T-cell (primary cell): ENCODE results near the gene NAGA. TPM values are rescaled to one million over a fixed set of nuclear protein-coding genes. Genes with fewer than 3 reads are reported as not detected.
A peak's percentile ranks its signal among the peaks of the same experiment; 100 is the strongest.
"Not testable (repeated sequence)": the region's sequence is repeated elsewhere in the genome, so short reads cannot be mapped to it uniquely, and the experiment has no call there.

Source experiments
- ATAC-seq, 4 experiments: fragments of 200-7000 bp in 3 of 4; fragments of 150-1000 bp in 1 of 4; cut with Tn5 transposase; replicated peaks in 1 of 4; 1 replicate in 3 of 4; 2 replicates in 1 of 4; pipeline ENCODE4 v1.10.0; 2021; ENCODE audit warnings: moderate library complexity in 3 of 4, mild to moderate bottlenecking in 2 of 4, moderate number of reproducible peaks in 1 of 4
- CTCF ChIA-PET, 2 donors: fragments of 300-600 bp; sonication (Branson Sonifier 250); formaldehyde crosslinking; loops; one replicate each; lab custom pipeline; 2022; ENCODE audit warnings: antibody characterized with exemption in 2 of 2; lab: Charles Lee
- POLR2A ChIA-PET, 2 donors: fragments of 300-600 bp; sonication (Branson Sonifier 250); formaldehyde crosslinking; loops; one replicate each; lab custom pipeline; 2022; ENCODE audit warnings: antibody characterized with exemption in 2 of 2; lab: Charles Lee
- DNase-seq, 35 experiments: peaks; one replicate each; pipeline versions ENCODE4 v3.0.0 to v3.0.0-alpha.2; 2013 to 2023
- H3K27ac ChIP-seq: one replicate; pipeline ENCODE4 v1.5.1; 2013; ENCODE audit warnings: low read length
- H3K27me3 ChIP-seq, 2 experiments: replicated peaks in 1 of 2; 1 replicate in 1 of 2; 2 replicates in 1 of 2; pipeline versions ENCODE4 v1.6.1 to v1.7.0; 2013; ENCODE audit warnings: low read length in 1 of 2, mixed read lengths in 1 of 2; ENCODE audit not compliant: control insufficient read depth in 2 of 2, insufficient read depth in 2 of 2; ENCODE audit errors: extremely low read depth in 1 of 2
- H3K36me3 ChIP-seq, 2 donors: 1 replicate in 1 of 2; 2 replicates in 1 of 2; pipeline versions ENCODE4 v1.6.1 to v1.7.0; 2013; ENCODE audit warnings: low read length in 1 of 2; ENCODE audit not compliant: control insufficient read depth in 2 of 2, insufficient read depth in 1 of 2; ENCODE audit errors: extremely low read depth in 1 of 2
- H3K4me1 ChIP-seq, 2 experiments: 1 replicate in 1 of 2; 2 replicates in 1 of 2; pipeline versions ENCODE4 v1.6.1 to v1.7.0; 2013; ENCODE audit warnings: low read length in 2 of 2, mixed read lengths in 1 of 2; ENCODE audit not compliant: insufficient read depth in 2 of 2, control insufficient read depth in 1 of 2; ENCODE audit errors: extremely low read depth in 1 of 2
- H3K4me3 ChIP-seq, 2 donors: 1 replicate in 1 of 2; 2 replicates in 1 of 2; pipeline versions ENCODE4 v1.5.1 to v1.7.0; 2013; ENCODE audit warnings: mild to moderate bottlenecking in 2 of 2, low read length in 1 of 2, moderate library complexity in 1 of 2; ENCODE audit not compliant: control insufficient read depth in 1 of 2; ENCODE audit errors: extremely low read depth in 1 of 2
- H3K9me3 ChIP-seq: 2 replicates; pipeline ENCODE4 v1.7.0; 2013
- H3K27ac Mint-ChIP-seq, 2 donors: one replicate each; pipeline ENCODE4 v1.8.0; 2020 to 2021; ENCODE audit warnings: mild to moderate bottlenecking in 2 of 2, mixed read lengths in 2 of 2
- H3K27me3 Mint-ChIP-seq, 2 donors: one replicate each; pipeline ENCODE4 v1.8.0; 2021 to 2022; ENCODE audit warnings: mixed read lengths in 2 of 2
- H3K36me3 Mint-ChIP-seq: one replicate; pipeline ENCODE4 v1.8.0; 2021; ENCODE audit warnings: mixed read lengths
- H3K4me1 Mint-ChIP-seq, 3 donors: one replicate each; pipeline ENCODE4 v1.8.0; 2020 to 2022; ENCODE audit warnings: mixed read lengths in 3 of 3, mild to moderate bottlenecking in 1 of 3
- H3K4me3 Mint-ChIP-seq, 3 donors: one replicate each; pipeline ENCODE4 v1.8.0; 2020 to 2022; ENCODE audit warnings: mild to moderate bottlenecking in 3 of 3, mixed read lengths in 3 of 3, moderate library complexity in 3 of 3
- H3K9me3 Mint-ChIP-seq, 3 donors: one replicate each; pipeline ENCODE4 v1.8.0; 2020 to 2022; ENCODE audit warnings: mixed read lengths in 3 of 3
- WGBS: methylation state at CpG from one replicate; pipeline ENCODE4 v1.1.5; 2013; ENCODE audit warnings: missing lambda C conversion rate; ENCODE audit not compliant: insufficient coverage; 5-methylcytosine and 5-hydroxymethylcytosine counted together
- total RNA-seq, 35 experiments: library from RNA in 6 of 35; stranded (reverse) in 6 of 35; fragments of 120-200 nt in 1 of 35; gene quantifications; one replicate each; pipeline versions ENCODE4 v1.2.1 to v1.2.4 and lab custom pipeline; 2013 to 2026

The NAGA gene
- 10 to 100 TPM in 3 of 5 donors, 1 to 10 TPM in 2; 6.9 to 14.3 (median 11.6) TPM for total RNA-seq
- 14.6 TPM for total RNA-seq (2013)
- total RNA-seq (lab: John Stamatoyannopoulos, UW) = 6.6 to 46.1 (median 20.3) reads per million in 29 experiments

GRCh38 chr22:42070517-42071422 lies at the start of gene NAGA:
NAGA (minus strand) TSS chr22:42070812; CDS start chr22:42070297, 515 bp downstream.
- ChIA-PET POLR2A (interaction anchor here in 1 of 2 donors (0.6 kb wide), 1 partner anchor 102 kb away, joined by 3 read pairs; no protein-coding TSS in a partner anchor), CTCF (interaction anchor here in 1 of 2 donors (0.8 to 1.1 kb wide), 3 partner anchors 10 to 20 kb away, joined by 3 read pairs; partner anchors contain the start of gene NDUFA6)
- H3K36me3 ChIP-seq = peaks cover 4 to 13% of the 10 kb centered on the region in 2 donors
- peak within 1 kb of the TSS; percentile 71 for H3K27ac ChIP-seq
- DNase-seq (peak; percentile 73 to 95 (median 87)), ATAC-seq (peak; percentile 97 to 98 (median 98))
- Mint-ChIP-seq H3K9me3 (no peaks in the 10 kb centered on the region), H3K27ac (peak within 1 kb of the TSS; percentile 92 to 93), H3K4me1 (peaks cover 33 to 50% (median 39%) of the 10 kb centered on the region in 3 donors), H3K27me3 (no peaks in the 10 kb centered on the region), H3K4me3 (peak within 1 kb of the TSS; percentile 84 to 92 (median 92)), H3K36me3 (peaks cover 12% of the 10 kb centered on the region)
- peak within 1 kb of the TSS; percentile 69 to 84 for H3K4me3 ChIP-seq
- no peaks in the 10 kb centered on the region for H3K27me3 ChIP-seq
- no peaks in the 10 kb centered on the region for H3K9me3 ChIP-seq
- peaks cover 15 to 43% of the 10 kb centered on the region in 2 experiments for H3K4me1 ChIP-seq
- under 1% methylated on average over 48 of the region's 56 CpGs for WGBS

GRCh38 chr22:42116848-42117424 lies 46.3 kb upstream of the NAGA start:
- Mint-ChIP-seq H3K27ac (no peak overlapping the region), H3K36me3 (peaks cover 13% of the 10 kb centered on the region), H3K4me1 (peaks cover 33 to 38% (median 34%) of the 10 kb centered on the region in 3 donors), H3K27me3 (no peaks in the 10 kb centered on the region), H3K9me3 (peaks cover 7 to 17% (median 10%) of the 10 kb centered on the region in 3 donors), H3K4me3 (no peak overlapping the region)
- DNase-seq (no peak), ATAC-seq (no peak)
- ChIA-PET POLR2A (interaction anchor here (0.7 kb wide), 2 partner anchors 43 to 281 kb away, joined by 3 read pairs; no protein-coding TSS in a partner anchor), CTCF (interaction anchor here in 1 of 2 donors (0.6 kb wide), 1 partner anchor 68 kb away, joined by 10 read pairs; no protein-coding TSS in a partner anchor)
- no peaks in the 10 kb centered on the region for H3K27me3 ChIP-seq
- no peak overlapping the region for H3K27ac ChIP-seq
- H3K36me3 ChIP-seq = no peaks in the 10 kb centered on the region
- H3K4me3 ChIP-seq = no peak overlapping the region
- peaks cover 19 to 26% of the 10 kb centered on the region in 2 experiments for H3K4me1 ChIP-seq
- 80% methylated on average over 3 of the region's 4 CpGs for WGBS
- peaks cover 9% of the 10 kb centered on the region for H3K9me3 ChIP-seq

DNA sequence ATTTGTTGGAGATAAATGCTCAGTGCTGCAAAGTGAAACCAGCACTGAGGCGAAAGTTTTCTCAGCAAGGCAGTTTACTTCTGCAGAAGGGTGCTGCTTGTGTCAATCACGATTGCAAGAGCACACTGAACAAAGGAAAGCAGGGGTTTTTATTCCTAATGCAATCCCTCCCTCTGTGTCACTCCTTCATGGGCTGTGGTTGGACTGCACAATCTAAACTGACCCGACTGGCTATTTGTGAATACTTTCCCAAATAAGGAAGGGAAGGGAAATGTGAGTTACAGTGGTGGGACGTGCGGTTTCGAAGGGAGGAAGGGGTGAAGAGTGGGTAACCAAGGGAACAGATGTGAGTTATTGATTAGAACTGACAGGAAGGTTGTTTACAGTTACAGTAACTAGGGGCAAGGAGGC lies 44.8 kb upstream of the NAGA start:
- WGBS = 65% methylated on average over 3 of the region's 6 CpGs
- H3K9me3 Mint-ChIP-seq = peaks cover 7 to 17% (median 10%) of the 10 kb centered on the region in 3 donors

GRCh38 chr22:42114721-42115120 lies 44.1 kb upstream of the NAGA start:
- peaks cover 9% of the 10 kb centered on the region for H3K9me3 ChIP-seq
- H3K4me3 ChIP-seq = no peak overlapping the region
- Mint-ChIP-seq H3K9me3 (peaks cover 7 to 17% (median 10%) of the 10 kb centered on the region in 3 donors), H3K4me3 (no peak overlapping the region), H3K36me3 (peaks cover 14% of the 10 kb centered on the region), H3K27me3 (no peaks in the 10 kb centered on the region), H3K27ac (no peak overlapping the region), H3K4me1 (peaks cover 13 to 16% (median 14%) of the 10 kb centered on the region in 3 donors)
- ChIA-PET POLR2A (no interaction called here), CTCF (no interaction called here)
- 98% methylated on average over 7 of the region's 7 CpGs for WGBS
- H3K4me1 ChIP-seq = peaks cover 2 to 6% of the 10 kb centered on the region in 2 experiments
- ATAC-seq (no peak), DNase-seq (no peak)
- no peaks in the 10 kb centered on the region for H3K36me3 ChIP-seq
- H3K27me3 ChIP-seq = no peaks in the 10 kb centered on the region
- H3K27ac ChIP-seq = no peak overlapping the region

More for the DNA sequence above, 44.8 kb upstream of the NAGA start:
- H3K27ac ChIP-seq, POLR2A ChIA-PET, H3K4me3 Mint-ChIP-seq, H3K27me3 ChIP-seq, H3K27me3 Mint-ChIP-seq, H3K36me3 ChIP-seq, CTCF ChIA-PET, H3K9me3 ChIP-seq, H3K4me3 ChIP-seq, DNase-seq, ATAC-seq: not testable (repeated sequence)
- H3K27ac Mint-ChIP-seq = peak overlapping the region in 1 of 2 donors; percentile 16
- peaks cover 7 to 13% of the 10 kb centered on the region in 2 experiments for H3K4me1 ChIP-seq
- peaks cover 13% of the 10 kb centered on the region for H3K36me3 Mint-ChIP-seq
- peaks cover 19 to 23% (median 20%) of the 10 kb centered on the region in 3 donors for H3K4me1 Mint-ChIP-seq

DNA sequence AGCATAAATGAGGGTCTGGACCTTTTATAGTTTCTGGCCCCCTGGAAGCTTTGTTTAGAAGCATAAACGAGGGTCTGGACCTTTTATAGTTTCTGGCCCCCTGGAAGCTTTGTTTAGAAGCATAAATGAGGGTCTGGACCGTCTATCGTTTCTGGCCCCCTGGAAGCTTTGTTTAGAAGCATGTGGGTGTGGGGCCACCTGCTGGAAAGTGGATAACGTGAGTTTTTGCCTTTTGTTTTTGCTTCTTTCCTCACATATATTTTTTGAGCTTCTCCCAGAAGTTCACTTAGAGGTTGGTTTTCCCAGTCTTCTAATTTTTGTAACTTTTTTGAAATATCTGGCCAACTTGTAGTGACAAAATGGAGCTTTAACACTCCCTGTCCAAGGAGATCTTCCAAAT lies 42.2 kb upstream of the NAGA start:
- POLR2A ChIA-PET = interaction anchor here in 1 of 2 donors (0.6 kb wide), 1 partner anchor 176 kb away, joined by 3 read pairs; no protein-coding TSS in a partner anchor
- not testable (repeated sequence) for H3K9me3 ChIP-seq, H3K4me1 ChIP-seq, H3K27ac Mint-ChIP-seq, ATAC-seq, H3K36me3 ChIP-seq, H3K4me3 ChIP-seq, DNase-seq, H3K4me3 Mint-ChIP-seq, H3K4me1 Mint-ChIP-seq, H3K27ac ChIP-seq, H3K27me3 ChIP-seq, H3K27me3 Mint-ChIP-seq
- WGBS = no CpG with 5 or more reads among the region's 4 CpGs
- CTCF ChIA-PET = interaction anchor here (0.6 to 1.2 kb wide), 2 partner anchors 22 to 73 kb away, joined by 5 to 7 read pairs; partner anchors contain the start of gene NDUFA6 (in 1 of the 2)
- Mint-ChIP-seq H3K36me3 (peaks cover 23% of the 10 kb centered on the region), H3K9me3 (peaks cover 7 to 17% (median 10%) of the 10 kb centered on the region in 3 donors)

DNA sequence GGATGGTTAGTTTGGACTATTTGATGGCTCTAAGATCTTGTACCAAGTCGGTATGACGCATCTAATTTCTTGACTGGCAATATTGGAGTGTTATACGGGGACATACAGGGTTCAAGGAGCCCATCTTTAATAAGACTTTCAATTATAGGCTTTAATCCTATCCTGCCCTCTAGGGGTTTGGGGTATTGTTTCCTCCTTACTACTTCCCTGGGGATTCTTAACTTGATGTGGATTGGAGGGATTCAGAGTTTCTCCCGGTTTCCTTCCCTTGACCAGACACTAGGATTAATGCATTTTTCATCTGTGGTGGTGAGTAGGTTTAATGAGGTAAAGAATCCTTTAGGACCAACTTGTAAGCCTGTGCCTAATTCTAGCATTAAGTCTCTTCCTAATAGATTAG lies 41.2 kb upstream of the NAGA start:
- POLR2A ChIA-PET = interaction anchor here in 1 of 2 donors (0.6 kb wide), 1 partner anchor 277 kb away, joined by 5 read pairs; no protein-coding TSS in a partner anchor
- H3K9me3 Mint-ChIP-seq = peaks cover 7 to 17% (median 10%) of the 10 kb centered on the region in 3 donors
- no peak overlapping the region for H3K27ac Mint-ChIP-seq
- CTCF ChIA-PET = no interaction called here
- H3K9me3 ChIP-seq = peaks cover 9% of the 10 kb centered on the region
- no peaks in the 10 kb centered on the region for H3K27me3 ChIP-seq
- WGBS = no CpG with 5 or more reads among the region's 4 CpGs
- peaks cover 24% of the 10 kb centered on the region for H3K36me3 Mint-ChIP-seq
- no peak for DNase-seq
- H3K4me3 Mint-ChIP-seq = no peak overlapping the region
- no peak for ATAC-seq
- no peak overlapping the region for H3K4me3 ChIP-seq
- no peaks in the 10 kb centered on the region for H3K4me1 ChIP-seq
- no peak overlapping the region for H3K27ac ChIP-seq
- no peaks in the 10 kb centered on the region for H3K36me3 ChIP-seq
- peaks cover 0 to 2% (median 0%) of the 10 kb centered on the region in 3 donors for H3K4me1 Mint-ChIP-seq
- H3K27me3 Mint-ChIP-seq = no peaks in the 10 kb centered on the region
